Heart right ventricle (tissue), 16 donors: ENCODE measurements around the gene SERPINB10. TPM values are rescaled to one million over a fixed set of nuclear protein-coding genes. Genes with fewer than 3 reads are reported as not detected.

Source experiments
- ATAC-seq, 8 donors: fragments of 200-7000 bp; cut with Tn5 transposase; one replicate each; pipeline ENCODE4 v1.9.1; 2020; ENCODE audit warnings: mild to moderate bottlenecking in 8 of 8, moderate library complexity in 8 of 8, moderate number of reproducible peaks in 1 of 8
- DNase-seq, 2 donors: peaks; one replicate each; pipeline ENCODE4 v3.0.0-alpha.2; 2020
- H3K27ac ChIP-seq, 10 donors: fragments of 200-600 bp; sonication (generic) in 2 of 10; one replicate each; pipeline versions ENCODE4 v1.5.0 to v1.8.0; 2020 to 2022; ENCODE audit warnings: mild to moderate bottlenecking in 3 of 10
- H3K27me3 ChIP-seq, 7 donors: fragments of 200-600 bp; one replicate each; pipeline ENCODE4 v1.8.0; 2021 to 2022; ENCODE audit warnings: mild to moderate bottlenecking in 2 of 7
- H3K36me3 ChIP-seq, 9 donors: fragments of 200-600 bp; sonication (generic) in 1 of 9; one replicate each; pipeline versions ENCODE4 v1.5.0 to v1.8.0; 2020 to 2022; ENCODE audit warnings: mild to moderate bottlenecking in 2 of 9
- H3K4me1 ChIP-seq, 9 donors: fragments of 200-600 bp; sonication (generic) in 1 of 9; one replicate each; pipeline versions ENCODE4 v1.5.0 to v1.8.0; 2020 to 2022; ENCODE audit warnings: mild to moderate bottlenecking in 4 of 9
- H3K4me3 ChIP-seq, 10 donors: fragments of 200-600 bp; sonication (generic) in 2 of 10; one replicate each; pipeline versions ENCODE4 v1.5.0 to v1.8.0; 2020 to 2022; ENCODE audit warnings: mild to moderate bottlenecking in 7 of 10, moderate library complexity in 2 of 10
- H3K9me3 ChIP-seq, 11 donors: fragments of 200-600 bp in 10 of 11; sonication (generic) in 2 of 11; one replicate each; pipeline versions ENCODE4 v1.5.0 to v1.8.0; 2013 to 2022; ENCODE audit warnings: mild to moderate bottlenecking in 2 of 11, control low read depth in 1 of 11, moderate library complexity in 1 of 11
- WGBS, 2 donors: extraction: QIAGEN DNeasy Blood & Tissue Kit; methylation state at CpG; one replicate each; pipeline ENCODE4 v1.1.7; 2013; ENCODE audit warnings: inconsistent platforms in 1 of 2; 5-methylcytosine and 5-hydroxymethylcytosine counted together
- intact Hi-C, 10 donors: fragments of 100-400 bp; cut with DNase I; formaldehyde crosslinking; loops; one replicate each; pipeline versions ENCODE4 v1.11.1 to v1.14.2; 2022
- long read RNA-seq, 3 donors: library from polyadenylated mRNA; unstranded; transcript quantifications; one replicate each; pipeline ENCODE4 v2.0.0, GENCODE V29; 2020 to 2021
- polyA plus RNA-seq, 2 donors: library from polyadenylated mRNA; stranded (reverse); fragments of 200-250 nt; gene quantifications; one replicate each; pipeline ENCODE4 v1.2.3, GENCODE V29; 2013
- total RNA-seq, 10 donors: library from RNA; stranded (reverse); fragmentation: NEBNext Ultra II Directional in 3 of 10; extraction: Animal tissue kit (Norgen Biotek cat#: 25700) in 3 of 10; gene quantifications; one replicate each; pipeline versions ENCODE4 v1.2.1 to v1.2.4, GENCODE V29; 2021 to 2023
- TF ChIP-seq, protein P1 (sequence below), 9 donors: fragments of 200-600 bp; sonication (generic) in 2 of 9; IDR thresholded peaks; one replicate each; pipeline versions ENCODE4 v1.5.0 to v1.8.0; 2021 to 2022; ENCODE audit warnings: antibody characterized with exemption in 9 of 9, mild to moderate bottlenecking in 5 of 9, moderate library complexity in 1 of 9
- donor health status: Arrhythmogenic right ventricular cardiomyopathy.
- donor health status: ischemic (EF 13 %, LVEDD 7.1; RV severe dilation, severe dysfunction).
- donor health status: healthy with polysubstance abuse.
- donor health status: DM: no; HTN: yes; CAD: no.
- donor health status: DM: no; HTN: no; CAD: no.
- donor health status: ischemic (EF 25% LVEDD 6.9; RV normal size, moderate dysfunction).
- donor health status: ischemic (EF 25% LVEDD 5.7; RV mildly dilated, moderate dysfunction).
- donor health status: healthy.
- donor health status: DM: yes; HTN: yes; CAD: no.
- donor health status: Ischemic cardiomyopathy.
- donor health status: ischemic (EF 35%, LVEDD 5.7; RV mildly dilated, moderate dysfunction).
- donor health status: nonischemic (EF 11% LVEDD 7.7; RV severe dilation, severe dysfunction).
- donor health status: DM: yes; HTN: yes; CAD: no.
- donor health status: PGD.
- donor health status: ischemic (EF 29% LVEDD 5.4; RV normal size, mild dysfunction).
- donor health status: nonischemic (EF 23%, LVEDD 6.1; RV moderate dilation, normal function).

Gene SERPINB10, protein sequence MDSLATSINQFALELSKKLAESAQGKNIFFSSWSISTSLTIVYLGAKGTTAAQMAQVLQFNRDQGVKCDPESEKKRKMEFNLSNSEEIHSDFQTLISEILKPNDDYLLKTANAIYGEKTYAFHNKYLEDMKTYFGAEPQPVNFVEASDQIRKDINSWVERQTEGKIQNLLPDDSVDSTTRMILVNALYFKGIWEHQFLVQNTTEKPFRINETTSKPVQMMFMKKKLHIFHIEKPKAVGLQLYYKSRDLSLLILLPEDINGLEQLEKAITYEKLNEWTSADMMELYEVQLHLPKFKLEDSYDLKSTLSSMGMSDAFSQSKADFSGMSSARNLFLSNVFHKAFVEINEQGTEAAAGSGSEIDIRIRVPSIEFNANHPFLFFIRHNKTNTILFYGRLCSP
- not detected for total RNA-seq
- not detected for polyA plus RNA-seq
- long read RNA-seq, donor 1: 0 reads
- long read RNA-seq, donor 2: 0 reads
- long read RNA-seq, donor 3: 0 reads

- ATAC-seq: no peak
- Histone ChIP-seq H3K36me3 (no peaks in the 10 kb centered on the region), H3K9me3 (no peaks in the 10 kb centered on the region), H3K27me3 (no peaks in the 10 kb centered on the region), H3K27ac (no peak within 1 kb of the TSS), H3K4me1 (peaks cover 0 to 4% (median 0%) of the 10 kb centered on the region in 9 donors), H3K4me3 (no peak within 1 kb of the TSS)
- DNase-seq: no peak
- intact Hi-C loops: no loop called here
- TF ChIP-seq, protein P1, sequence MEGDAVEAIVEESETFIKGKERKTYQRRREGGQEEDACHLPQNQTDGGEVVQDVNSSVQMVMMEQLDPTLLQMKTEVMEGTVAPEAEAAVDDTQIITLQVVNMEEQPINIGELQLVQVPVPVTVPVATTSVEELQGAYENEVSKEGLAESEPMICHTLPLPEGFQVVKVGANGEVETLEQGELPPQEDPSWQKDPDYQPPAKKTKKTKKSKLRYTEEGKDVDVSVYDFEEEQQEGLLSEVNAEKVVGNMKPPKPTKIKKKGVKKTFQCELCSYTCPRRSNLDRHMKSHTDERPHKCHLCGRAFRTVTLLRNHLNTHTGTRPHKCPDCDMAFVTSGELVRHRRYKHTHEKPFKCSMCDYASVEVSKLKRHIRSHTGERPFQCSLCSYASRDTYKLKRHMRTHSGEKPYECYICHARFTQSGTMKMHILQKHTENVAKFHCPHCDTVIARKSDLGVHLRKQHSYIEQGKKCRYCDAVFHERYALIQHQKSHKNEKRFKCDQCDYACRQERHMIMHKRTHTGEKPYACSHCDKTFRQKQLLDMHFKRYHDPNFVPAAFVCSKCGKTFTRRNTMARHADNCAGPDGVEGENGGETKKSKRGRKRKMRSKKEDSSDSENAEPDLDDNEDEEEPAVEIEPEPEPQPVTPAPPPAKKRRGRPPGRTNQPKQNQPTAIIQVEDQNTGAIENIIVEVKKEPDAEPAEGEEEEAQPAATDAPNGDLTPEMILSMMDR (IDR thresholded peaks at IDR 0.05): no peak
These were observed at the start of gene SERPINB10 for GRCh38 chr18:63907664-63908063. Gene SERPINB10 (plus strand): TSS chr18:63907958. CDS start chr18:63915511, 7,553 bp downstream.

GRCh38 chr18:63858456-63858855, 49.3 kb upstream of the SERPINB10 start:
- Histone ChIP-seq H3K27ac (no peak overlapping the region), H3K4me1 (peaks cover 0 to 11% (median 0%) of the 10 kb centered on the region in 9 donors)
- no peak for ATAC-seq

GRCh38 chr18:63859781-63860475, 47.8 kb upstream of the SERPINB10 start:
- intact Hi-C loops: no loop called here
- WGBS, 2 donors: 75 to 83% methylated on average over 2 of the region's 2 CpGs
- Histone ChIP-seq H3K4me1 (peaks cover 0 to 11% (median 0%) of the 10 kb centered on the region in 9 donors), H3K9me3 (peaks cover 0 to 6% (median 0%) of the 10 kb centered on the region in 11 donors), H3K27me3 (peaks cover 0 to 6% (median 0%) of the 10 kb centered on the region in 7 donors), H3K27ac (no peak overlapping the region), H3K36me3 (no peaks in the 10 kb centered on the region), H3K4me3 (no peak overlapping the region)
- ATAC-seq (no peak), DNase-seq (no peak)
- TF ChIP-seq, protein P1 (IDR thresholded peaks at IDR 0.05): no peak

More at GRCh38 chr18:63858456-63858855, 49.3 kb upstream of the SERPINB10 start:
- Histone ChIP-seq H3K4me3 (no peak overlapping the region), H3K36me3 (no peaks in the 10 kb centered on the region), H3K9me3 (peaks cover 0 to 11% (median 0%) of the 10 kb centered on the region in 11 donors), H3K27me3 (peaks cover 0 to 6% (median 0%) of the 10 kb centered on the region in 7 donors)
- TF ChIP-seq, protein P1 (IDR thresholded peaks at IDR 0.05): no peak
- 46 to 79% methylated on average over 1 of the region's 1 CpG for WGBS, 2 donors
- intact Hi-C loops: no loop called here
- no peak for DNase-seq

DNA sequence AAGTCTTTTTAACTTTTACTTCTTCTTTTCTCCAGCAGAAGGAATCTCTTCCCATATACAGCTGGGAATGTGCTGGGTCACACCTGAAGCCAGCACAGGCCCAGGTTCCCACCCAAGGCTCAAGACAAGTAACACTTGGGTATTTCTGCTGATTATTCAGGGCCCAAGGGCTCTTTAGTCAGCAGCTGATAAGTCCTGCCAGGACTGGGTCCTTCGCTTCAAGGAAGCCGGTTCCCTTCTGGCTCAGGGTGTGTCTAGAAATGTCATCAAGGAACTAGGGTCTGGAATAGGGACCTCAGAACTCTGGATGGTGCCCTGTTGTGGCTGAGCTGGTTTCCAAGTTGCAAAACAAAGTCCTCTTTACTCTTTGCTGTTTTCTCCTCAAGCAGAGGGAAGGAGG, 47.2 kb upstream of the SERPINB10 start:
- intact Hi-C loops: no loop called here
- ATAC-seq: no peak
- TF ChIP-seq, protein P1 (IDR thresholded peaks at IDR 0.05): no peak
- no peak overlapping the region for H3K27ac ChIP-seq
- H3K4me3 ChIP-seq: no peak overlapping the region
- peaks cover 0 to 11% (median 0%) of the 10 kb centered on the region in 9 donors for H3K4me1 ChIP-seq
- H3K36me3 ChIP-seq: no peaks in the 10 kb centered on the region
- H3K9me3 ChIP-seq: peaks cover 0 to 3% (median 0%) of the 10 kb centered on the region in 11 donors
- peaks cover 0 to 6% (median 0%) of the 10 kb centered on the region in 7 donors for H3K27me3 ChIP-seq
- no peak for DNase-seq
- 72 to 91% methylated on average over 2 of the region's 2 CpGs for WGBS, 2 donors
